NCI-H1417 treated with DMSO at 0.1 percent for 48 hours (cell line): ENCODE measurements around the gene EEFSEC.

Source experiments
- DNase-seq: peaks from one replicate; lab custom pipeline; 2025; lab: John Stamatoyannopoulos, UW

Gene EEFSEC

GRCh38 chr3:128427872-128428822 is 274.9 kb downstream of the EEFSEC start:
- no peak for DNase-seq

- DNase-seq, result no peak
Observed at GRCh38 chr3:128429275-128429674, 276.0 kb downstream of the EEFSEC start.

GRCh38 chr3:128429751-128430150 is 276.5 kb downstream of the EEFSEC start:
- no peak for DNase-seq

- DNase-seq, result no peak
Observed at GRCh38 chr3:128430301-128430700, 277.0 kb downstream of the EEFSEC start.

GRCh38 chr3:128430731-128431130 is 277.4 kb downstream of the EEFSEC start:
- no peak for DNase-seq

- no peak for DNase-seq
Observed at GRCh38 chr3:128431803-128432300, 278.6 kb downstream of the EEFSEC start.

- no peak for DNase-seq
Observed at GRCh38 chr3:128432301-128432970, 279.2 kb downstream of the EEFSEC start.

- DNase-seq, result no peak
Observed at GRCh38 chr3:128432971-128433836, 279.9 kb downstream of the EEFSEC start.

GRCh38 chr3:128433837-128434165 is 280.5 kb downstream of the EEFSEC start:
- no peak for DNase-seq

- DNase-seq, result no peak
Observed at GRCh38 chr3:128434524-128434923, 281.2 kb downstream of the EEFSEC start.

- no peak for DNase-seq
Observed at GRCh38 chr3:128435058-128435457, 281.8 kb downstream of the EEFSEC start.

- no peak for DNase-seq
Observed at GRCh38 chr3:128435561-128435960, 282.3 kb downstream of the EEFSEC start.

GRCh38 chr3:128436214-128436613 is 282.9 kb downstream of the EEFSEC start:
- DNase-seq, result no peak

- DNase-seq, result no peak
Observed at GRCh38 chr3:128438488-128439072, 285.3 kb downstream of the EEFSEC start.

GRCh38 chr3:128439226-128439625 is 285.9 kb downstream of the EEFSEC start:
- DNase-seq, result no peak

GRCh38 chr3:128442070-128442469 is 288.8 kb downstream of the EEFSEC start:
- DNase-seq, result no peak

- DNase-seq, result no peak
Observed at GRCh38 chr3:128442949-128443348, 289.7 kb downstream of the EEFSEC start.

- DNase-seq, result no peak
Observed at GRCh38 chr3:128443771-128444170, 290.5 kb downstream of the EEFSEC start.

- DNase-seq, result no peak
Observed at GRCh38 chr3:128445357-128445756, 292.1 kb downstream of the EEFSEC start.

GRCh38 chr3:128446821-128447220 is 293.5 kb downstream of the EEFSEC start:
- DNase-seq, result no peak

GRCh38 chr3:128447561-128448013 is 294.3 kb downstream of the EEFSEC start:
- no peak for DNase-seq

- DNase-seq, result no peak
Observed at GRCh38 chr3:128448491-128448890, 295.2 kb downstream of the EEFSEC start.
